ENCODE measurements around the gene GPHN.

DNA sequence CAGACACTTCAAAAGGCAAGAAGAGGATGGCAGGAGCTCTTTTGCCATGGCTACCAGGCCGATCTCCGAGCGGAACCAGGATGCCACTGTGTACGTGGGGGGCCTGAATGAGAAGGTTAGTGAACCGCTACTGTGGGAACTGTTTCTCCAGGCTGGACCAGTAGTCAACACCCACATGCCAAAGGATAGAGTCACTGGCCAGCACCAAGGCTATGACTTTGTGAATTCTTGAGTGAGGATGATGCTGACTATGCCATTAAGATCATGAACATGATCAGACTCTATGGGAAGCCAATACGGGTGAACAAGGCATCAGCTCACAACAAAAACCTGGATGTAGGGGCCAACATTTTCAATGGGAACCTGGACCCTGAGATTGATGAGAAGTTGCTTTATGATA, 691.1 kb downstream of the GPHN start:
- TF ChIP-seq, protein P1, sequence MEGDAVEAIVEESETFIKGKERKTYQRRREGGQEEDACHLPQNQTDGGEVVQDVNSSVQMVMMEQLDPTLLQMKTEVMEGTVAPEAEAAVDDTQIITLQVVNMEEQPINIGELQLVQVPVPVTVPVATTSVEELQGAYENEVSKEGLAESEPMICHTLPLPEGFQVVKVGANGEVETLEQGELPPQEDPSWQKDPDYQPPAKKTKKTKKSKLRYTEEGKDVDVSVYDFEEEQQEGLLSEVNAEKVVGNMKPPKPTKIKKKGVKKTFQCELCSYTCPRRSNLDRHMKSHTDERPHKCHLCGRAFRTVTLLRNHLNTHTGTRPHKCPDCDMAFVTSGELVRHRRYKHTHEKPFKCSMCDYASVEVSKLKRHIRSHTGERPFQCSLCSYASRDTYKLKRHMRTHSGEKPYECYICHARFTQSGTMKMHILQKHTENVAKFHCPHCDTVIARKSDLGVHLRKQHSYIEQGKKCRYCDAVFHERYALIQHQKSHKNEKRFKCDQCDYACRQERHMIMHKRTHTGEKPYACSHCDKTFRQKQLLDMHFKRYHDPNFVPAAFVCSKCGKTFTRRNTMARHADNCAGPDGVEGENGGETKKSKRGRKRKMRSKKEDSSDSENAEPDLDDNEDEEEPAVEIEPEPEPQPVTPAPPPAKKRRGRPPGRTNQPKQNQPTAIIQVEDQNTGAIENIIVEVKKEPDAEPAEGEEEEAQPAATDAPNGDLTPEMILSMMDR (IDR thresholded peaks at IDR 0.05), result no peak
- TF ChIP-seq EP300 (IDR thresholded peaks at IDR 0.05), result no peak
- TF ChIP-seq POLR2A (IDR thresholded peaks at IDR 0.05), result no peak
